ENCODE data around the gene ECSIT. TPM values are rescaled to one million over a fixed set of nuclear protein-coding genes. Genes with fewer than 3 reads are reported as not detected.

ECSIT gene
- total RNA-seq, 1 experiment from 2014 or later = 56.4 TPM

GRCh38 chr19:11554160-11554559 is 25.2 kb upstream of the ECSIT start:
- peaks cover 13% of the 10 kb centered on the region for H3K36me3 Mint-ChIP-seq
- peaks cover 6% of the 10 kb centered on the region for H3K4me1 Mint-ChIP-seq
- TF ChIP-seq CTCF (IDR thresholded peaks at IDR 0.05) (no peak), ZNF263 (CRISPR knock-in tag; IDR thresholded peaks at IDR 0.05; ENCODE audit: low read depth) (no peak), ATF6 (CRISPR knock-in tag; IDR thresholded peaks at IDR 0.05) (no peak), FOXJ3 (CRISPR knock-in tag; IDR thresholded peaks at IDR 0.05; ENCODE audit: borderline replicate concordance) (no peak), ZNF232 (CRISPR knock-in tag; IDR thresholded peaks at IDR 0.05) (no peak), SP1 (CRISPR knock-in tag; conservative IDR thresholded peaks at IDR 0.05) (no peak), RORB (CRISPR knock-in tag; IDR thresholded peaks at IDR 0.05) (no peak)
- TF ChIP-seq, protein P1, sequence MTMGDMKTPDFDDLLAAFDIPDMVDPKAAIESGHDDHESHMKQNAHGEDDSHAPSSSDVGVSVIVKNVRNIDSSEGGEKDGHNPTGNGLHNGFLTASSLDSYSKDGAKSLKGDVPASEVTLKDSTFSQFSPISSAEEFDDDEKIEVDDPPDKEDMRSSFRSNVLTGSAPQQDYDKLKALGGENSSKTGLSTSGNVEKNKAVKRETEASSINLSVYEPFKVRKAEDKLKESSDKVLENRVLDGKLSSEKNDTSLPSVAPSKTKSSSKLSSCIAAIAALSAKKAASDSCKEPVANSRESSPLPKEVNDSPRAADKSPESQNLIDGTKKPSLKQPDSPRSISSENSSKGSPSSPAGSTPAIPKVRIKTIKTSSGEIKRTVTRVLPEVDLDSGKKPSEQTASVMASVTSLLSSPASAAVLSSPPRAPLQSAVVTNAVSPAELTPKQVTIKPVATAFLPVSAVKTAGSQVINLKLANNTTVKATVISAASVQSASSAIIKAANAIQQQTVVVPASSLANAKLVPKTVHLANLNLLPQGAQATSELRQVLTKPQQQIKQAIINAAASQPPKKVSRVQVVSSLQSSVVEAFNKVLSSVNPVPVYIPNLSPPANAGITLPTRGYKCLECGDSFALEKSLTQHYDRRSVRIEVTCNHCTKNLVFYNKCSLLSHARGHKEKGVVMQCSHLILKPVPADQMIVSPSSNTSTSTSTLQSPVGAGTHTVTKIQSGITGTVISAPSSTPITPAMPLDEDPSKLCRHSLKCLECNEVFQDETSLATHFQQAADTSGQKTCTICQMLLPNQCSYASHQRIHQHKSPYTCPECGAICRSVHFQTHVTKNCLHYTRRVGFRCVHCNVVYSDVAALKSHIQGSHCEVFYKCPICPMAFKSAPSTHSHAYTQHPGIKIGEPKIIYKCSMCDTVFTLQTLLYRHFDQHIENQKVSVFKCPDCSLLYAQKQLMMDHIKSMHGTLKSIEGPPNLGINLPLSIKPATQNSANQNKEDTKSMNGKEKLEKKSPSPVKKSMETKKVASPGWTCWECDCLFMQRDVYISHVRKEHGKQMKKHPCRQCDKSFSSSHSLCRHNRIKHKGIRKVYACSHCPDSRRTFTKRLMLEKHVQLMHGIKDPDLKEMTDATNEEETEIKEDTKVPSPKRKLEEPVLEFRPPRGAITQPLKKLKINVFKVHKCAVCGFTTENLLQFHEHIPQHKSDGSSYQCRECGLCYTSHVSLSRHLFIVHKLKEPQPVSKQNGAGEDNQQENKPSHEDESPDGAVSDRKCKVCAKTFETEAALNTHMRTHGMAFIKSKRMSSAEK (CRISPR knock-in tag; IDR thresholded peaks at IDR 0.05; ENCODE audit: borderline replicate concordance) = no peak
- TF ChIP-seq, protein P2, sequence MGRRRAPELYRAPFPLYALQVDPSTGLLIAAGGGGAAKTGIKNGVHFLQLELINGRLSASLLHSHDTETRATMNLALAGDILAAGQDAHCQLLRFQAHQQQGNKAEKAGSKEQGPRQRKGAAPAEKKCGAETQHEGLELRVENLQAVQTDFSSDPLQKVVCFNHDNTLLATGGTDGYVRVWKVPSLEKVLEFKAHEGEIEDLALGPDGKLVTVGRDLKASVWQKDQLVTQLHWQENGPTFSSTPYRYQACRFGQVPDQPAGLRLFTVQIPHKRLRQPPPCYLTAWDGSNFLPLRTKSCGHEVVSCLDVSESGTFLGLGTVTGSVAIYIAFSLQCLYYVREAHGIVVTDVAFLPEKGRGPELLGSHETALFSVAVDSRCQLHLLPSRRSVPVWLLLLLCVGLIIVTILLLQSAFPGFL (CRISPR knock-in tag; IDR thresholded peaks at IDR 0.05; ENCODE audit: borderline replicate concordance) = no peak
- POLR2A ChIA-PET = no interaction called here
- H3K27me3 Mint-ChIP-seq (ENCODE audit: low read depth) = peaks cover 2% of the 10 kb centered on the region; the same call in 1 of the 2 replicates
- H3K4me3 Mint-ChIP-seq = no peak overlapping the region
- H3K9me3 Mint-ChIP-seq = no peaks in the 10 kb centered on the region
- no peak for ATAC-seq
- CTCF ChIA-PET = no interaction called here
- no peak for DNase-seq (ENCODE audit: low spot score)
- no peak overlapping the region for H3K27ac Mint-ChIP-seq

GRCh38 chr19:11552666-11553372 is 23.9 kb upstream of the ECSIT start:
- peaks cover 13% of the 10 kb centered on the region for H3K36me3 Mint-ChIP-seq
- H3K4me1 Mint-ChIP-seq = peaks cover 2% of the 10 kb centered on the region
- ChIA-PET POLR2A (interaction anchor here (1.2 kb wide), 1 partner anchor 14 kb away, joined by 3 read pairs; the partner anchor contains the start of gene CNN1), CTCF (interaction anchor here (0.8 to 1.6 kb wide), 6 partner anchors 11 to 171 kb away, joined by 3 to 11 read pairs (median 4); partner anchors contain the start of gene CNN1)
- ATAC-seq (no peak), DNase-seq (ENCODE audit: low spot score) (no peak)
- peak overlapping the region; percentile 63; the same call in 1 of the 2 replicates for H3K27ac Mint-ChIP-seq
- no peak overlapping the region for H3K4me3 Mint-ChIP-seq
- H3K9me3 Mint-ChIP-seq = no peaks in the 10 kb centered on the region
- no peaks in the 10 kb centered on the region for H3K27me3 Mint-ChIP-seq (ENCODE audit: low read depth)
- no peak for TF ChIP-seq SMAD4 (CRISPR knock-in tag; IDR thresholded peaks at IDR 0.05)
- no peak for TF ChIP-seq ZNF263 (CRISPR knock-in tag; IDR thresholded peaks at IDR 0.05; ENCODE audit: low read depth)
- TF ChIP-seq NFYB (CRISPR knock-in tag; conservative IDR thresholded peaks at IDR 0.05; ENCODE audit: low read depth) = no peak
- no peak for TF ChIP-seq PRDM15 (CRISPR knock-in tag; IDR thresholded peaks at IDR 0.05)
- TF ChIP-seq, protein P3, sequence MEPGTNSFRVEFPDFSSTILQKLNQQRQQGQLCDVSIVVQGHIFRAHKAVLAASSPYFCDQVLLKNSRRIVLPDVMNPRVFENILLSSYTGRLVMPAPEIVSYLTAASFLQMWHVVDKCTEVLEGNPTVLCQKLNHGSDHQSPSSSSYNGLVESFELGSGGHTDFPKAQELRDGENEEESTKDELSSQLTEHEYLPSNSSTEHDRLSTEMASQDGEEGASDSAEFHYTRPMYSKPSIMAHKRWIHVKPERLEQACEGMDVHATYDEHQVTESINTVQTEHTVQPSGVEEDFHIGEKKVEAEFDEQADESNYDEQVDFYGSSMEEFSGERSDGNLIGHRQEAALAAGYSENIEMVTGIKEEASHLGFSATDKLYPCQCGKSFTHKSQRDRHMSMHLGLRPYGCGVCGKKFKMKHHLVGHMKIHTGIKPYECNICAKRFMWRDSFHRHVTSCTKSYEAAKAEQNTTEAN (CRISPR knock-in tag; IDR thresholded peaks at IDR 0.05) = no peak
- no peak for TF ChIP-seq RELA (CRISPR knock-in tag; IDR thresholded peaks at IDR 0.05; ENCODE audit: borderline replicate concordance)
- no peak for TF ChIP-seq TEAD1 (CRISPR knock-in tag; IDR thresholded peaks at IDR 0.05)
- no peak for TF ChIP-seq USF2 (CRISPR knock-in tag; IDR thresholded peaks at IDR 0.05)
